GM12878 (cell line): Measurements from ENCODE around the gene SLCO3A1. TPM values are rescaled to one million over a fixed set of nuclear protein-coding genes. Genes with fewer than 3 reads are reported as not detected.

Source experiments
- ATAC-seq: fragments of 200-7000 bp; cut with Tn5 transposase; 3 replicates; pipeline ENCODE4 v1.9.1; 2020; ENCODE audit warnings: mild to moderate bottlenecking, moderate library complexity
- BruUV-seq: library from RNA; stranded (reverse); fragments of 400-500 nt; replicated peaks from 2 replicates; lab custom pipeline; 2021; lab: Mats Ljungman, UMichigan
- CTCF ChIA-PET: fragments of 300-600 bp; sonication (Branson Sonifier 250); formaldehyde crosslinking; extraction: SDS; loops from one replicate; lab custom pipeline; 2021; ENCODE audit warnings: inconsistent platforms; lab: Yijun Ruan, JAX
- POLR2A ChIA-PET: fragments of 350-600 bp; formaldehyde crosslinking; extraction: SDS; loops from one replicate; lab custom pipeline; 2021; ENCODE audit warnings: inconsistent platforms; lab: Charles Lee
- RAD21 ChIA-PET: fragments of 300-600 bp; sonication (Branson Sonifier 250); formaldehyde crosslinking; loops from one replicate; lab custom pipeline; 2023; ENCODE audit warnings: antibody characterized with exemption; ENCODE audit not compliant: unreplicated experiment; lab: Charles Lee
- SMC1A ChIA-PET: fragments of 300-600 bp; sonication (Branson Sonifier 250); formaldehyde crosslinking; loops from one replicate; lab custom pipeline; 2023; ENCODE audit not compliant: unreplicated experiment, uncharacterized antibody; lab: Charles Lee
- DNase-seq: peaks from one replicate; pipeline ENCODE4 v3.0.0-alpha.2; 2011; ENCODE audit warnings: low read depth, low spot score
- FAIRE-seq: peaks from 3 replicates; lab custom pipeline; 2011; peaks lifted over from hg19 to GRCh38; lab: Jason Lieb, UNC
- H2AFZ ChIP-seq: 2 replicates; pipeline ENCODE4 v1.6.0; 2011; ENCODE audit warnings: low read depth, low read length, control low read depth; ENCODE audit not compliant: control insufficient read depth
- H3K27ac ChIP-seq: 2 replicates; pipeline ENCODE4 v1.5.1; 2011; ENCODE audit warnings: control low read depth; ENCODE audit not compliant: control insufficient read depth, insufficient read depth
- H3K27me3 ChIP-seq, 2 experiments: replicated peaks in 1 of 2; 2 replicates each; pipeline versions ENCODE4 v1.6.0 to v1.6.1; 2011; ENCODE audit warnings: low read length in 1 of 2; ENCODE audit not compliant: control insufficient read depth in 2 of 2, insufficient read depth in 2 of 2
- H3K36me3 ChIP-seq, 2 experiments: 2 replicates each; pipeline ENCODE4 v1.5.1; 2011; ENCODE audit warnings: low read length in 1 of 2; ENCODE audit not compliant: control insufficient read depth in 2 of 2, insufficient read depth in 2 of 2
- H3K4me1 ChIP-seq: 2 replicates; pipeline ENCODE4 v1.6.1; 2011; ENCODE audit warnings: mild to moderate bottlenecking, low read length, moderate library complexity, mixed read lengths; ENCODE audit not compliant: control insufficient read depth, insufficient read depth
- H3K4me2 ChIP-seq: 2 replicates; pipeline ENCODE4 v1.6.0; 2011; ENCODE audit warnings: control low read depth; ENCODE audit not compliant: control insufficient read depth, insufficient read depth
- H3K4me3 ChIP-seq: fragments of 200-600 bp; sonication (generic); 2 replicates; pipeline ENCODE4 v1.5.1; 2016
- H3K79me2 ChIP-seq: 2 replicates; pipeline ENCODE4 v1.6.0; 2011; ENCODE audit warnings: low read length; ENCODE audit not compliant: control insufficient read depth, insufficient read depth
- H3K9ac ChIP-seq: 2 replicates; pipeline ENCODE4 v1.8.0; 2011; ENCODE audit warnings: low read length, control low read depth, mixed read lengths; ENCODE audit not compliant: control insufficient read depth, insufficient read depth
- H3K9me3 ChIP-seq: replicated peaks from 3 replicates; pipeline ENCODE4 v1.5.1; 2011; ENCODE audit warnings: mild to moderate bottlenecking, low read length; ENCODE audit not compliant: control insufficient read depth, insufficient read depth
- H4K20me1 ChIP-seq: 2 replicates; pipeline ENCODE4 v1.6.0; 2011; ENCODE audit not compliant: control insufficient read depth, insufficient read depth
- ATF3 ChIP-seq: IDR thresholded peaks from 2 replicates; pipeline ENCODE4 v1.6.1; 2011; ENCODE audit warnings: low read depth, mild to moderate bottlenecking, low read length, moderate library complexity, borderline replicate concordance; ENCODE audit errors: extremely low read depth
- E2F8 ChIP-seq: fragments of 450-650 bp; IDR thresholded peaks from 2 replicates; pipeline ENCODE4 v1.6.1; 2018; ENCODE audit warnings: mild to moderate bottlenecking, low read depth, moderate library complexity; ENCODE audit not compliant: partially characterized antibody
- EGR1 ChIP-seq, 2 experiments: IDR thresholded peaks; 1 replicate in 1 of 2; 2 replicates in 1 of 2; pipeline ENCODE4 v1.6.1; 2011 to 2012; ENCODE audit warnings: low read depth in 2 of 2, low read length in 2 of 2, borderline replicate concordance in 1 of 2, mild to moderate bottlenecking in 1 of 2, moderate library complexity in 1 of 2
- HDAC2 ChIP-seq: fragments of 200-600 bp; sonication (generic); IDR thresholded peaks from 2 replicates; pipeline ENCODE4 v1.6.1; 2017
- HDGF ChIP-seq: fragments of 450-650 bp; IDR thresholded peaks from 2 replicates; pipeline ENCODE4 v1.6.1; 2016; ENCODE audit warnings: antibody characterized with exemption
- IKZF1 ChIP-seq: fragments of 450-650 bp; conservative IDR thresholded peaks from 2 replicates; pipeline ENCODE4 v1.6.1; 2017; ENCODE audit warnings: antibody characterized with exemption, mild to moderate bottlenecking
- JUNB ChIP-seq: IDR thresholded peaks from 2 replicates; pipeline ENCODE4 v1.6.1; 2016; ENCODE audit warnings: antibody characterized with exemption, mild to moderate bottlenecking
- JUND ChIP-seq: IDR thresholded peaks from 2 replicates; pipeline ENCODE4 v1.6.1; 2012; ENCODE audit warnings: low read depth, mild to moderate bottlenecking, low read length, improper control_type of control experiment, moderate library complexity
- KAT2A ChIP-seq: conservative IDR thresholded peaks from 2 replicates; pipeline ENCODE4 v1.6.1; 2011; ENCODE audit warnings: low read depth, low read length; ENCODE audit not compliant: control insufficient read depth
- KDM1A ChIP-seq: fragments of 200-600 bp; sonication (generic); IDR thresholded peaks from 2 replicates; pipeline ENCODE4 v1.6.1; 2016; ENCODE audit warnings: borderline replicate concordance
- KLF5 ChIP-seq: fragments of 450-650 bp; IDR thresholded peaks from 2 replicates; pipeline ENCODE4 v1.6.1; 2014; ENCODE audit warnings: mild to moderate bottlenecking; ENCODE audit not compliant: partially characterized antibody
- NFXL1 ChIP-seq: fragments of 450-650 bp; IDR thresholded peaks from 2 replicates; pipeline ENCODE4 v1.6.1; 2017; ENCODE audit warnings: antibody characterized with exemption, mild to moderate bottlenecking, borderline replicate concordance
- NR2C1 ChIP-seq: fragments of 450-650 bp; IDR thresholded peaks from 2 replicates; pipeline ENCODE4 v1.6.1; 2017; ENCODE audit warnings: antibody characterized with exemption, mild to moderate bottlenecking, moderate library complexity
- PAX8 ChIP-seq: fragments of 450-650 bp; IDR thresholded peaks from 2 replicates; pipeline ENCODE4 v1.6.1; 2017; ENCODE audit warnings: mild to moderate bottlenecking, moderate library complexity
- SMARCA5 ChIP-seq: fragments of 450-650 bp; IDR thresholded peaks from 2 replicates; pipeline ENCODE4 v1.6.1; 2017; ENCODE audit warnings: mild to moderate bottlenecking
- ZNF207 ChIP-seq: fragments of 450-650 bp; IDR thresholded peaks from 2 replicates; pipeline ENCODE4 v1.6.1; 2014; ENCODE audit warnings: antibody characterized with exemption, mild to moderate bottlenecking, borderline replicate concordance
- ZNF274 ChIP-seq: IDR thresholded peaks from one replicate; pipeline ENCODE4 v1.8.0; 2011; ENCODE audit not compliant: insufficient read length, insufficient read depth
- ZNF384 ChIP-seq: IDR thresholded peaks from 2 replicates; pipeline ENCODE4 v1.6.1; 2012; ENCODE audit warnings: low read depth, mild to moderate bottlenecking, low read length, improper control_type of control experiment, borderline replicate concordance
- ZNF622 ChIP-seq: fragments of 450-650 bp; IDR thresholded peaks from 2 replicates; pipeline ENCODE4 v1.6.1; 2017; ENCODE audit warnings: mild to moderate bottlenecking, inconsistent platforms
- WGBS: methylation state at CpG from one replicate; pipeline ENCODE4 v1.1.6; 2016; ENCODE audit warnings: low lambda C conversion rate; ENCODE audit not compliant: insufficient replicate concordance, insufficient coverage; ENCODE audit errors: missing lambda C conversion rate; 5-methylcytosine and 5-hydroxymethylcytosine counted together
- in situ Hi-C: fragments of 300-500 bp; cut with MboI; formaldehyde crosslinking; loops from 9 replicates; pipeline ENCODE4 v1.14.3; 2018; ENCODE audit warnings: mixed read lengths
- intact Hi-C: fragments of 100-400 bp; cut with micrococcal nuclease; formaldehyde crosslinking; loops from one replicate; pipeline ENCODE4 v1.14.2; 2022; ENCODE audit not compliant: unreplicated experiment
- polyA plus RNA-seq, 11 experiments: library from polyadenylated mRNA; depleted of rRNA in 4 of 11; unstranded in 6 of 11; stranded (reverse) in 5 of 11; fragments of >200 nt; fragmentation: Nextera tagmentation in 4 of 11; fragmentation: Illumina TruSeq in 1 of 11; extraction: Ambion mirVana in 4 of 11; extraction: Trizol in 1 of 11; gene quantifications; 1 replicate in 1 of 11; 2 replicates in 10 of 11; pipeline versions ENCODE4 v1.2.1 to v1.2.3, GENCODE V29; 2011 to 2016; ENCODE audit warnings: inconsistent platforms in 2 of 11, missing spikeins in 2 of 11, low read depth in 1 of 11
- total RNA-seq, 4 experiments: library from RNA; depleted of rRNA in 3 of 4; stranded (reverse); fragments of >200 nt in 3 of 4; fragmentation: Illumina TruSeq in 1 of 4; extraction: Trizol in 1 of 4; gene quantifications; 2 replicates each; pipeline versions ENCODE4 v1.2.1 to v1.2.3, GENCODE V29; 2013 to 2021
- TF ChIP-seq, protein P1 (sequence below): IDR thresholded peaks from 2 replicates; pipeline ENCODE4 v1.6.1; 2012; ENCODE audit warnings: low read length, inconsistent platforms

Gene SLCO3A1
- total and polyA plus RNA-seq, 10 of the 15 experiments (the other 5 are each of a cell fraction or from before 2014, with no cell fraction given) = 0.05 to 5.9 (median 0.31) TPM

GRCh38 chr15:91925794-91926193, 72.3 kb downstream of the SLCO3A1 start:
- H3K4me3 ChIP-seq = no peak overlapping the region
- no peak for ATAC-seq
- no peak overlapping the region for H2AFZ ChIP-seq
- no peak overlapping the region for H3K4me2 ChIP-seq
- no TSS peak for BruUV-seq
- no peak overlapping the region for H3K9ac ChIP-seq
- no peak for FAIRE-seq
- no peaks in the 10 kb centered on the region for H3K79me2 ChIP-seq
- in situ Hi-C loops = no loop called here
- POLR2A ChIA-PET = no interaction called here
- DNase-seq = no peak
- 21% methylated on average over 3 of the region's 3 CpGs for WGBS
- CTCF ChIA-PET = interaction anchor here (1.2 kb wide), 1 partner anchor 12 kb away, joined by 3 read pairs; no protein-coding TSS in a partner anchor
- no peaks in the 10 kb centered on the region for H3K9me3 ChIP-seq
- no peaks in the 10 kb centered on the region for H3K36me3 ChIP-seq
- intact Hi-C loops = no loop called here
- TF ChIP-seq HDGF (no peak), IKZF1 (no peak), ZNF384 (no peak), KLF5 (no peak), SMARCA5 (no peak), KDM1A (no peak), EGR1 (IDR thresholded peaks at IDR 0.05; ENCODE audit: borderline replicate concordance in 1 of 2, low read depth in 2 of 2, low read length in 2 of 2) (no peak), E2F8 (no peak), NR2C1 (no peak), PAX8 (no peak), ZNF274 (no peak), ZNF207 (no peak), ZNF622 (no peak), JUND (no peak), NFXL1 (no peak), ATF3 (no peak), JUNB (no peak), HDAC2 (no peak), KAT2A (no peak)
- TF ChIP-seq, protein P1, sequence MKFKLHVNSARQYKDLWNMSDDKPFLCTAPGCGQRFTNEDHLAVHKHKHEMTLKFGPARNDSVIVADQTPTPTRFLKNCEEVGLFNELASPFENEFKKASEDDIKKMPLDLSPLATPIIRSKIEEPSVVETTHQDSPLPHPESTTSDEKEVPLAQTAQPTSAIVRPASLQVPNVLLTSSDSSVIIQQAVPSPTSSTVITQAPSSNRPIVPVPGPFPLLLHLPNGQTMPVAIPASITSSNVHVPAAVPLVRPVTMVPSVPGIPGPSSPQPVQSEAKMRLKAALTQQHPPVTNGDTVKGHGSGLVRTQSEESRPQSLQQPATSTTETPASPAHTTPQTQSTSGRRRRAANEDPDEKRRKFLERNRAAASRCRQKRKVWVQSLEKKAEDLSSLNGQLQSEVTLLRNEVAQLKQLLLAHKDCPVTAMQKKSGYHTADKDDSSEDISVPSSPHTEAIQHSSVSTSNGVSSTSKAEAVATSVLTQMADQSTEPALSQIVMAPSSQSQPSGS = no peak
- no peak overlapping the region for H3K27ac ChIP-seq
- H3K4me1 ChIP-seq = no peaks in the 10 kb centered on the region
- RAD21 ChIA-PET = no interaction called here
- SMC1A ChIA-PET = no interaction called here
- peaks cover 0 to 2% of the 10 kb centered on the region in 2 experiments; a peak in 1 of 4 replicates for H3K27me3 ChIP-seq
- H4K20me1 ChIP-seq = no peaks in the 10 kb centered on the region
